OCI-LY1 (cell line): ENCODE measurements around the gene GJC1.

ENCODE experiments used
- CTCF ChIP-seq: fragments of 200-600 bp; sonication (generic), shearing (Covaris generic); IDR thresholded peaks from 2 replicates; pipeline ENCODE4 v1.5.1; 2017; ENCODE audit warnings: mild to moderate bottlenecking, antibody characterized with exemption, low read length, moderate library complexity, mixed read lengths
- EZH2 ChIP-seq: fragments of 200-600 bp; sonication (generic), shearing (Covaris generic); IDR thresholded peaks from 2 replicates; pipeline ENCODE4 v1.8.0; 2017; ENCODE audit warnings: borderline replicate concordance, mixed run types, mild to moderate bottlenecking, antibody characterized with exemption, low read length, moderate library complexity, mixed read lengths

GRCh38 chr17:44770166-44770925 is 59.7 kb downstream of the GJC1 start:
- TF ChIP-seq CTCF (no peak), EZH2 (no peak)
